ENCODE results near the gene HPCAL1. TPM values are rescaled to one million over a fixed set of nuclear protein-coding genes. Genes with fewer than 3 reads are reported as not detected.

The HPCAL1 gene
- total RNA-seq, 3 donors from 2014 or later (not counting 1 experiment from before 2014, with no cell fraction given): 31.1 to 45.2 (median 39.8) TPM

DNA sequence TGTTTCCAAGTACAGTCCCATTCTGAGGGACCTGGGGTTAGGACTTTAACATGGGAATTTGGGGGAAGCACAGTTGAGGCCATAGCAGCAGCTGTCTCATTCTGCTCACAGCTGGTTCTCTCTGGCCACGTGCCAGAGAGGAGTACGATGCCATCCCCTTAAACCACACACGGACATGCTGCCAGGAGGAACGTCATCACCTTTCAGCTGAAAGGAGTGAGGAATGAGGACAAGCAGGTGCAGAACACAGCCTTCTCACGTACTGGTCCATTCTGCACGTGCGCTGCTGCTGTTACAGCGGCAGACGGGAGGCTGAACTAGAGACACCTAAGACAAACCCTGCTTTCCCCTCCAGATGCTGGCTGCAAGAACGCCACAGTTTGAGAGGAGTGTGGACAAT is 111.9 kb downstream of the HPCAL1 start:
- no peak overlapping the region for H3K27ac ChIP-seq (ENCODE audit: low read length)
- no peaks in the 10 kb centered on the region for H3K9me3 ChIP-seq (ENCODE audit: control insufficient read depth, insufficient read depth, low read length)
- peaks cover 10% of the 10 kb centered on the region for H3K4me1 ChIP-seq (ENCODE audit: control insufficient read depth, insufficient read depth, low read length)
- ATAC-seq (no peak), DNase-seq (no peak)
- H3K9me3 Mint-ChIP-seq: no peaks in the 10 kb centered on the region
- H3K4me3 Mint-ChIP-seq: no peak overlapping the region
- peaks cover 9 to 13% of the 10 kb centered on the region in 2 donors for H3K4me1 Mint-ChIP-seq
- H3K27ac Mint-ChIP-seq: no peak overlapping the region
- H3K27me3 ChIP-seq (ENCODE audit: control insufficient read depth, insufficient read depth, low read length): no peaks in the 10 kb centered on the region
- H3K27me3 Mint-ChIP-seq (ENCODE audit: low read depth in 2 of 2): no peaks in the 10 kb centered on the region
- H3K4me3 ChIP-seq (ENCODE audit: low read length): no peak overlapping the region
- peaks cover 3% of the 10 kb centered on the region for H3K36me3 ChIP-seq (ENCODE audit: control insufficient read depth, insufficient read depth, low read length)
- WGBS (ENCODE audit: insufficient coverage): 89% methylated on average over 9 of the region's 10 CpGs
- H3K36me3 Mint-ChIP-seq: no peaks in the 10 kb centered on the region
- no peak for TF ChIP-seq CTCF (IDR thresholded peaks at IDR 0.05)
- intact Hi-C loops (cut with micrococcal nuclease): no loop called here

DNA sequence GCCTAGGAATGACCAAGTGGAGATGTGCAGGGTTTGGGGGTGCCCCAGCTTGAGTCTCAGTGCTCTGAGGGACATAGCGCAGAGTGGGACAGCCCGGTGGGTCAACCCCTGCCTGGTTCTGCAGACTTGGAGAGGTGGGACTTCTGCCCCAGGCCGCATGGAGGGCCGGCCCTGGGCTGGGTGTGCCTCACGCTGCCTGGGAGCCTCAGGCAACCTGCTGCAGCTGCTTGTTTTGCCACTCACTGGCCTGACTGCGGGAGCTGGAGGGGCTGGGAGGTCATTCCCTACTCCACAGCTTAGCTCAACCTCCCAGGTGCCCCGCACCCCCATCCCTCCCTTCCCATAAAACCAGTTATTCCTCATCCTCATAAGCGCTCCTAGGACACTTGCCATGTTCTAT is 112.3 kb downstream of the HPCAL1 start:
- H3K27ac Mint-ChIP-seq: no peak overlapping the region
- H3K4me1 Mint-ChIP-seq: peaks cover 9 to 13% of the 10 kb centered on the region in 2 donors
- WGBS (ENCODE audit: insufficient coverage): 98% methylated on average over 8 of the region's 8 CpGs
- DNase-seq (no peak), ATAC-seq (no peak)
- no peaks in the 10 kb centered on the region for H3K9me3 Mint-ChIP-seq
- no peaks in the 10 kb centered on the region for H3K9me3 ChIP-seq (ENCODE audit: control insufficient read depth, insufficient read depth, low read length)
- intact Hi-C loops (cut with micrococcal nuclease): no loop called here
- no peaks in the 10 kb centered on the region for H3K36me3 Mint-ChIP-seq
- H3K36me3 ChIP-seq (ENCODE audit: control insufficient read depth, insufficient read depth, low read length): peaks cover 6% of the 10 kb centered on the region
- no peak overlapping the region for H3K27ac ChIP-seq (ENCODE audit: low read length)
- peaks cover 8% of the 10 kb centered on the region for H3K4me1 ChIP-seq (ENCODE audit: control insufficient read depth, insufficient read depth, low read length)
- H3K27me3 ChIP-seq (ENCODE audit: control insufficient read depth, insufficient read depth, low read length): no peaks in the 10 kb centered on the region
- no peak overlapping the region for H3K4me3 Mint-ChIP-seq
- no peak overlapping the region for H3K4me3 ChIP-seq (ENCODE audit: low read length)
- no peak for TF ChIP-seq CTCF (IDR thresholded peaks at IDR 0.05)
- H3K27me3 Mint-ChIP-seq (ENCODE audit: low read depth in 2 of 2): no peaks in the 10 kb centered on the region

DNA sequence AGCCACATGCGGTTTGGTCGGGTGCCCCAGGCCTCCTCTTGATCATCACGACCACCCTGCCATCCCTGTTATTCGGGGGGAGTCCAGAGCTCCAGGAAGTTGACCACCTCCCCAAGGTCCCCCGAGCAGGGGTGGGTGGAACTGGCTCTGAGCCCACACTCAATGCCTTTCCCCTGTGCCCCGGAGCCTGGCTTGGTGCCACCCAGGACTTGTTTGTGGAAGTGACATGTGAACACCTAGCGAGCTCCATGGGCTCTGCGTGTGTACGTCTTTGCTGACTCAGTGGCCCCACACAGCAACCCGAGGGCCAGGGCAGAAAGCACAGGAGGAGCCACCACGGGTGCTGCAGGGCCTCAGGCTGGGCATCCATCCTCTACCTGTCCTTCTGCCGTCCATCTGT is 112.9 kb downstream of the HPCAL1 start:
- Histone ChIP-seq H3K9me3 (ENCODE audit: control insufficient read depth, insufficient read depth, low read length) (no peaks in the 10 kb centered on the region), H3K4me1 (ENCODE audit: control insufficient read depth, insufficient read depth, low read length) (peaks cover 6% of the 10 kb centered on the region), H3K27ac (ENCODE audit: low read length) (no peak overlapping the region), H3K27me3 (ENCODE audit: control insufficient read depth, insufficient read depth, low read length) (no peaks in the 10 kb centered on the region), H3K36me3 (ENCODE audit: control insufficient read depth, insufficient read depth, low read length) (peaks cover 11% of the 10 kb centered on the region), H3K4me3 (ENCODE audit: low read length) (no peak overlapping the region)
- Mint-ChIP-seq H3K36me3 (no peaks in the 10 kb centered on the region), H3K27ac (no peak overlapping the region), H3K4me3 (no peak overlapping the region), H3K27me3 (ENCODE audit: low read depth in 2 of 2) (no peaks in the 10 kb centered on the region), H3K9me3 (no peaks in the 10 kb centered on the region), H3K4me1 (peaks cover 9 to 13% of the 10 kb centered on the region in 2 donors)
- intact Hi-C loops (cut with micrococcal nuclease): no loop called here
- ATAC-seq (no peak), DNase-seq (no peak)
- no peak for TF ChIP-seq CTCF (IDR thresholded peaks at IDR 0.05)
- WGBS (ENCODE audit: insufficient coverage): 95% methylated on average over 12 of the region's 12 CpGs

GRCh38 chr2:10417551-10418335 is 115.0 kb downstream of the HPCAL1 start:
- Mint-ChIP-seq H3K9me3 (no peaks in the 10 kb centered on the region), H3K27ac (no peak overlapping the region), H3K4me3 (no peak overlapping the region), H3K27me3 (ENCODE audit: low read depth in 2 of 2) (no peaks in the 10 kb centered on the region), H3K4me1 (peaks cover 4 to 5% of the 10 kb centered on the region in 2 donors), H3K36me3 (no peaks in the 10 kb centered on the region)
- no peak for TF ChIP-seq CTCF (IDR thresholded peaks at IDR 0.05)
- Histone ChIP-seq H3K27ac (ENCODE audit: low read length) (no peak overlapping the region), H3K36me3 (ENCODE audit: control insufficient read depth, insufficient read depth, low read length) (peaks cover 24% of the 10 kb centered on the region), H3K4me3 (ENCODE audit: low read length) (no peak overlapping the region), H3K4me1 (ENCODE audit: control insufficient read depth, insufficient read depth, low read length) (no peaks in the 10 kb centered on the region), H3K27me3 (ENCODE audit: control insufficient read depth, insufficient read depth, low read length) (no peaks in the 10 kb centered on the region), H3K9me3 (ENCODE audit: control insufficient read depth, insufficient read depth, low read length) (no peaks in the 10 kb centered on the region)
- ATAC-seq: no peak
- DNase-seq: no peak
- 89% methylated on average over 6 of the region's 6 CpGs for WGBS (ENCODE audit: insufficient coverage)
- intact Hi-C loops (cut with micrococcal nuclease): no loop called here
